HG03521 (cell line): ENCODE measurements around the gene SPATA2L.
A peak's percentile ranks its signal among the peaks of the same experiment; 100 is the strongest.

Experiments used
- ATAC-seq: cut with Tn5 transposase; IDR thresholded peaks from one replicate; pipeline ENCODE4 v1.9.1; 2021; ENCODE audit warnings: mild to moderate bottlenecking, moderate library complexity; ENCODE audit not compliant: unreplicated experiment

Gene SPATA2L

GRCh38 chr16:89658221-89658879 lies 43.2 kb downstream of the SPATA2L start:
- no peak for ATAC-seq

GRCh38 chr16:89657442-89658220 lies 43.9 kb downstream of the SPATA2L start, which contains the start of the genes CHMP1A and SPATA33:
Gene CHMP1A, minus strand, starts transcription at chr16:89657708. Its CDS starts 120 bp downstream, at chr16:89657588.
Gene SPATA33, plus strand, starts transcription at chr16:89657836. Its CDS starts 76 bp downstream, at chr16:89657912.
- ATAC-seq = peak; percentile 88

- ATAC-seq = no peak
Measured at GRCh38 chr16:89656435-89657121, 44.9 kb downstream of the SPATA2L start.

- no peak for ATAC-seq
Measured at GRCh38 chr16:89655062-89655643, 46.4 kb downstream of the SPATA2L start.

- ATAC-seq = no peak
Measured at GRCh38 chr16:89653656-89654295, 47.7 kb downstream of the SPATA2L start.

- no peak for ATAC-seq
Measured at GRCh38 chr16:89651584-89651983, 49.9 kb downstream of the SPATA2L start.

GRCh38 chr16:89646906-89647305 lies 54.6 kb downstream of the SPATA2L start:
- ATAC-seq = no peak
